ENCODE results near the gene ACBD6.
"Not testable (repeated sequence)": the region's sequence is repeated elsewhere in the genome, so short reads cannot be mapped to it uniquely, and the experiment has no call there.

ACBD6 gene

GRCh38 chr1:180488661-180489060 is 13.7 kb downstream of the ACBD6 start:
- no peak for DNase-seq

- no peak for DNase-seq
Observed at GRCh38 chr1:180486092-180486491, 16.3 kb downstream of the ACBD6 start.

GRCh38 chr1:180484490-180484889 is 17.9 kb downstream of the ACBD6 start:
- DNase-seq = no peak

GRCh38 chr1:180482425-180483275 is 19.7 kb downstream of the ACBD6 start:
- no peak for DNase-seq

- DNase-seq = no peak
Observed at GRCh38 chr1:180470031-180470430, 32.3 kb downstream of the ACBD6 start.

GRCh38 chr1:180468311-180468710 is 34.1 kb downstream of the ACBD6 start:
- no peak for DNase-seq

- DNase-seq = no peak
Observed at GRCh38 chr1:180462102-180462501, 40.3 kb downstream of the ACBD6 start.

- DNase-seq = not testable (repeated sequence)
Observed at GRCh38 chr1:180461682-180462081, 40.7 kb downstream of the ACBD6 start.

GRCh38 chr1:180458807-180459206 is 43.6 kb downstream of the ACBD6 start:
- DNase-seq = no peak

- no peak for DNase-seq
Observed at GRCh38 chr1:180456191-180456590, 46.2 kb downstream of the ACBD6 start.

GRCh38 chr1:180451504-180451903 is 50.9 kb downstream of the ACBD6 start:
- DNase-seq = no peak

- DNase-seq = no peak
Observed at GRCh38 chr1:180444522-180444921, 57.9 kb downstream of the ACBD6 start.

- no peak for DNase-seq
Observed at GRCh38 chr1:180440335-180440734, 62.0 kb downstream of the ACBD6 start.

- peak; percentile 6 for DNase-seq
Observed at GRCh38 chr1:180435566-180435965, 66.8 kb downstream of the ACBD6 start.

GRCh38 chr1:180433873-180434272 is 68.5 kb downstream of the ACBD6 start:
- no peak for DNase-seq

- no peak for DNase-seq
Observed at GRCh38 chr1:180431683-180432082, 70.7 kb downstream of the ACBD6 start.

- DNase-seq = no peak
Observed at GRCh38 chr1:180428782-180429695, 73.3 kb downstream of the ACBD6 start.

GRCh38 chr1:180425952-180426351 is 76.4 kb downstream of the ACBD6 start:
- no peak for DNase-seq

GRCh38 chr1:180424848-180425457 is 77.4 kb downstream of the ACBD6 start:
- DNase-seq = peak; percentile 75

- no peak for DNase-seq
Observed at GRCh38 chr1:180421614-180422013, 80.8 kb downstream of the ACBD6 start.

- DNase-seq = not testable (repeated sequence)
Observed at GRCh38 chr1:180421145-180421544, 81.2 kb downstream of the ACBD6 start.

- peak; percentile 33 for DNase-seq
Observed at GRCh38 chr1:180415985-180416633, 86.3 kb downstream of the ACBD6 start.
